ENCODE results near the gene RAB36.

RAB36 gene

GRCh38 chr22:23180893-23181720 is 35.8 kb downstream of the RAB36 start:
- in situ Hi-C loops (cut with HindIII; ENCODE audit: low sequenced_read_pairs): no loop called here
- peak overlapping the region; percentile 63 for H3K4me3 ChIP-seq (ENCODE audit: low read depth, low read length)
- no peak for DNase-seq (ENCODE audit: low read depth, low spot score)
- TF ChIP-seq CTCF (IDR thresholded peaks at IDR 0.05; ENCODE audit: low read depth, low read length): no peak

- no peak for DNase-seq (ENCODE audit: low read depth, low spot score)
- no peak for TF ChIP-seq CTCF (IDR thresholded peaks at IDR 0.05; ENCODE audit: low read depth, low read length)
- peak overlapping the region; percentile 63 for H3K4me3 ChIP-seq (ENCODE audit: low read depth, low read length)
- in situ Hi-C loops (cut with HindIII; ENCODE audit: low sequenced_read_pairs): no loop called here
Observed at GRCh38 chr22:23181721-23182308, 36.5 kb downstream of the RAB36 start.

- in situ Hi-C loops (cut with HindIII; ENCODE audit: low sequenced_read_pairs): no loop called here
- no peak for DNase-seq (ENCODE audit: low read depth, low spot score)
- no peak for TF ChIP-seq CTCF (IDR thresholded peaks at IDR 0.05; ENCODE audit: low read depth, low read length)
- peak overlapping the region; percentile 63 for H3K4me3 ChIP-seq (ENCODE audit: low read depth, low read length)
Observed at GRCh38 chr22:23182309-23183060, 37.2 kb downstream of the RAB36 start.

GRCh38 chr22:23183061-23183698 is 37.9 kb downstream of the RAB36 start:
- peak overlapping the region; percentile 63 for H3K4me3 ChIP-seq (ENCODE audit: low read depth, low read length)
- peak; percentile 76 for DNase-seq (ENCODE audit: low read depth, low spot score)
- no peak for TF ChIP-seq CTCF (IDR thresholded peaks at IDR 0.05; ENCODE audit: low read depth, low read length)
- in situ Hi-C loops (cut with HindIII; ENCODE audit: low sequenced_read_pairs): no loop called here

GRCh38 chr22:23184100-23184763 is 39.0 kb downstream of the RAB36 start:
- no peak overlapping the region for H3K4me3 ChIP-seq (ENCODE audit: low read depth, low read length)
- TF ChIP-seq CTCF (IDR thresholded peaks at IDR 0.05; ENCODE audit: low read depth, low read length): no peak
- in situ Hi-C loops (cut with HindIII; ENCODE audit: low sequenced_read_pairs): no loop called here
- DNase-seq (ENCODE audit: low read depth, low spot score): no peak

- in situ Hi-C loops (cut with HindIII; ENCODE audit: low sequenced_read_pairs): no loop called here
- TF ChIP-seq CTCF (IDR thresholded peaks at IDR 0.05; ENCODE audit: low read depth, low read length): no peak
- H3K4me3 ChIP-seq (ENCODE audit: low read depth, low read length): no peak overlapping the region
Observed at GRCh38 chr22:23184764-23185113, 39.5 kb downstream of the RAB36 start.

More at GRCh38 chr22:23184764-23185113, 39.5 kb downstream of the RAB36 start:
- no peak for DNase-seq (ENCODE audit: low read depth, low spot score)

Measured in astrocyte of the spinal cord (primary cell).